HG03354 (cell line): Measurements from ENCODE around the gene KCNG2.

Experiments
- ATAC-seq: cut with Tn5 transposase; IDR thresholded peaks from one replicate; pipeline ENCODE4 v1.9.1; 2021; ENCODE audit warnings: mild to moderate bottlenecking; ENCODE audit not compliant: unreplicated experiment, poor library complexity, severe bottlenecking

The KCNG2 gene

GRCh38 chr18:79912994-79913831 lies 115.5 kb downstream of the KCNG2 start:
- no peak for ATAC-seq

GRCh38 chr18:79914614-79915160 lies 116.9 kb downstream of the KCNG2 start:
- no peak for ATAC-seq

GRCh38 chr18:79915161-79916127 lies 117.7 kb downstream of the KCNG2 start:
- no peak for ATAC-seq

GRCh38 chr18:79916128-79916494 lies 118.4 kb downstream of the KCNG2 start:
- ATAC-seq: no peak

GRCh38 chr18:79916546-79917168 lies 118.9 kb downstream of the KCNG2 start:
- no peak for ATAC-seq

- ATAC-seq: no peak
Measured at GRCh38 chr18:79917169-79917852, 119.6 kb downstream of the KCNG2 start.

GRCh38 chr18:79917853-79918614 lies 120.3 kb downstream of the KCNG2 start:
- no peak for ATAC-seq

- no peak for ATAC-seq
Measured at GRCh38 chr18:79918615-79919011, 120.9 kb downstream of the KCNG2 start.

- ATAC-seq: no peak
Measured at GRCh38 chr18:79919089-79919488, 121.4 kb downstream of the KCNG2 start.

- no peak for ATAC-seq
Measured at GRCh38 chr18:79921984-79922965, 124.5 kb downstream of the KCNG2 start.

- no peak for ATAC-seq
Measured at GRCh38 chr18:79922971-79923411, 125.3 kb downstream of the KCNG2 start.

- no peak for ATAC-seq
Measured at GRCh38 chr18:79923896-79924585, 126.3 kb downstream of the KCNG2 start.

- ATAC-seq: no peak
Measured at GRCh38 chr18:79924814-79925731, 127.3 kb downstream of the KCNG2 start.

GRCh38 chr18:79926306-79926705 lies 128.6 kb downstream of the KCNG2 start:
- no peak for ATAC-seq

- ATAC-seq: no peak
Measured at GRCh38 chr18:79926715-79927606, 129.2 kb downstream of the KCNG2 start.
